ENCODE data around the gene MIDN. TPM values are rescaled to one million over a fixed set of nuclear protein-coding genes. Genes with fewer than 3 reads are reported as not detected.
"Not testable (repeated sequence)": the region's sequence is repeated elsewhere in the genome, so short reads cannot be mapped to it uniquely, and the experiment has no call there.

Gene MIDN
- total and polyA plus RNA-seq, 2 experiments from 2014 or later, result 4.0 to 9.4 TPM

DNA sequence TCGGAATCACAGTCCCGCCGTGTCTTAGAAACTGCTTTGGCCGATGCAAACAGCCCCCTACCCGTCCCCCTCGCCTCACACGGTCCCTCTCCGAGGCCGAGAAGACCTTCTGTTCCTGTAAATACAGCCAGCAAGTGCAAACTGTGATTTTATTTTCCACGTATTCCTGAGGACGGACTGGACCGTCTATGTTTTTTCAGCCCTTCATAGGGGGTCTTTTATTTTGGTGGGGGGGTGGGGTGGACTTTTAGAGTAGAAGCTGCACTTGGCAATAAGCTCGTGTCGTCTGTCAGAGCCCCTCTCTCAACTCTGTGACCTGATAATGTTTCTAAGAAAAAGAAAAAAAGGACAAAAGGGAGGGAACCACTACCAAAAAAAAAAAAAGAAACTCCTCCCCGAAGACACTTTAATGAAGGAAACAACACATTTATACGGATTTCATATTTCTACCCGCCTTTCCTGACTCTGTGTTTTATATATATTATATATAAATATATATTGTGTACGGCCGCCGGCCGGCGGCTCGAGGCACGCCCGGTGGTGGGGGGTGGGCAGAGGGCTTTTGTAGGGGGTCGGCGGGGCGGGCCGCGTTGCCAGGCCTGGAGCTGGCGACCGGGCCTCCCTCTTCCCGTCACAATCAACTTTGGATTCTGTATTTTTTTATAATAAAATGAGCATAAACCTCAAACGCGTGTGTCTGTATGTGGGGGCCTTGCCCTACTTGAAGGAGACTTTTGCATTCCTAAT is 52.5 kb downstream of the MIDN start:
- no peak for TF ChIP-seq EZH2phosphoT487 (IDR thresholded peaks at IDR 0.05; ENCODE audit: insufficient read depth, low read depth)
- TF ChIP-seq EZH2 (IDR thresholded peaks at IDR 0.05; ENCODE audit: insufficient read depth, poor library complexity, severe bottlenecking), result no peak
- 72 to 75% methylated on average over 26 to 35 of the region's 35 CpGs for WGBS, 2 experiments (ENCODE audit: low coverage in 1 of 2, low lambda C conversion rate in 2 of 2, missing lambda C conversion rate in 2 of 2)

DNA sequence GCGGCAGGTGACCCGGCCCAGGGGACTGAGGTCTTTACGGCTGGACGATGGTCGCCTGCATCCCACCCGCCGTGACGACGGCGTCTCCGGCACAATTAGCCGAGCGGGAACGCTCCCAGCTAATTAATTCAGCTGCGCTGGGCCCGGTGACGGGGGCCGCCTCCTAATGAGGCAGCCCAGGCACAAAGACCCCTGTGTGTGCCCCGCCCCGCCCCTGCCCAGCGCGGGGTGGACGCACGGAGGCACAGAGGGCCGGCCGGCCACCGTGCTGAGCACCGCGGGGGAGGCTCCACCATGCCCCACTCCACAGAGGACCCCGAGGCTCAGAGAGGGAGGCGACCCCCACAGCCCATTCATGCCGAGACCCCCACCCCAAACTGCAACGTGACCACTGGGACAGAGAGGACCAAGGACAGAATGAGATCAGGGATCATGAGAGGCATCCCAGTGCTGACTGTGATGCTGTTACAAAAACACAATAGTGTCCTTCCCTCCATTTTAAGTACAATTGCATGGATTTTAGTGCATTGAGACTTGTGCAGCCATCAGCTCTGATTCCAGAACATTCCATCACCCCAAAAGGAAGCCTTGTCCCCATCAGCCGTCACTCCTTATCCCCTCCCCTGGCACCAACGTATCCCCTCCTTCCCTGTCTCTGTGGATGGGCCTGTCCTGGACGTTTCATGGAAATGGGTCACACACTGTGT is 54.3 kb downstream of the MIDN start:
- H3K4me1 ChIP-seq (ENCODE audit: insufficient read depth), result no peaks in the 10 kb centered on the region
- in situ Hi-C loops (cut with MboI), result no loop called here
- WGBS, 2 experiments (ENCODE audit: low coverage in 1 of 2, low lambda C conversion rate in 2 of 2, missing lambda C conversion rate in 2 of 2), result 60 to 63% methylated on average over 18 to 36 of the region's 36 CpGs
- no peak for DNase-seq
- no peaks in the 10 kb centered on the region for H3K79me2 ChIP-seq (ENCODE audit: insufficient read depth)
- no peaks in the 10 kb centered on the region for H4K20me1 ChIP-seq (ENCODE audit: insufficient read depth)
- H3F3A ChIP-seq (ENCODE audit: insufficient read depth), result no peaks in the 10 kb centered on the region
- no peaks in the 10 kb centered on the region for H3K9me2 ChIP-seq (ENCODE audit: insufficient read depth)
- no peak for TF ChIP-seq EZH2 (IDR thresholded peaks at IDR 0.05; ENCODE audit: insufficient read depth, poor library complexity, severe bottlenecking)
- no peak for TF ChIP-seq EZH2phosphoT487 (IDR thresholded peaks at IDR 0.05; ENCODE audit: insufficient read depth, low read depth)
- H3K4me3 ChIP-seq, result no peak overlapping the region
- no peak overlapping the region for H3K9ac ChIP-seq
- H3K36me3 ChIP-seq (ENCODE audit: low read depth), result no peaks in the 10 kb centered on the region
- H3K27ac ChIP-seq, result no peak overlapping the region
- H3K9me3 ChIP-seq (ENCODE audit: low read depth), result no peaks in the 10 kb centered on the region
- no peak overlapping the region for H3K4me2 ChIP-seq (ENCODE audit: unreplicated experiment)
- H2AFZ ChIP-seq, result no peak overlapping the region
- H3K27me3 ChIP-seq (replicated peaks; ENCODE audit: insufficient read depth), result no peaks in the 10 kb centered on the region

More for the DNA sequence above, 52.5 kb downstream of the MIDN start:
- Histone ChIP-seq H3K4me3 (no peak overlapping the region), H4K20me1 (ENCODE audit: insufficient read depth) (no peaks in the 10 kb centered on the region), H3F3A (ENCODE audit: insufficient read depth) (no peaks in the 10 kb centered on the region), H2AFZ (no peak overlapping the region), H3K36me3 (ENCODE audit: low read depth) (no peaks in the 10 kb centered on the region), H3K27ac (no peak overlapping the region), H3K4me1 (ENCODE audit: insufficient read depth) (no peaks in the 10 kb centered on the region), H3K9me3 (ENCODE audit: low read depth) (no peaks in the 10 kb centered on the region), H3K9ac (no peak overlapping the region), H3K27me3 (replicated peaks; ENCODE audit: insufficient read depth) (no peaks in the 10 kb centered on the region), H3K9me2 (ENCODE audit: insufficient read depth) (no peaks in the 10 kb centered on the region), H3K79me2 (ENCODE audit: insufficient read depth) (no peaks in the 10 kb centered on the region), H3K4me2 (ENCODE audit: unreplicated experiment) (no peak overlapping the region)
- no peak for DNase-seq
- in situ Hi-C loops (cut with MboI), result no loop called here

DNA sequence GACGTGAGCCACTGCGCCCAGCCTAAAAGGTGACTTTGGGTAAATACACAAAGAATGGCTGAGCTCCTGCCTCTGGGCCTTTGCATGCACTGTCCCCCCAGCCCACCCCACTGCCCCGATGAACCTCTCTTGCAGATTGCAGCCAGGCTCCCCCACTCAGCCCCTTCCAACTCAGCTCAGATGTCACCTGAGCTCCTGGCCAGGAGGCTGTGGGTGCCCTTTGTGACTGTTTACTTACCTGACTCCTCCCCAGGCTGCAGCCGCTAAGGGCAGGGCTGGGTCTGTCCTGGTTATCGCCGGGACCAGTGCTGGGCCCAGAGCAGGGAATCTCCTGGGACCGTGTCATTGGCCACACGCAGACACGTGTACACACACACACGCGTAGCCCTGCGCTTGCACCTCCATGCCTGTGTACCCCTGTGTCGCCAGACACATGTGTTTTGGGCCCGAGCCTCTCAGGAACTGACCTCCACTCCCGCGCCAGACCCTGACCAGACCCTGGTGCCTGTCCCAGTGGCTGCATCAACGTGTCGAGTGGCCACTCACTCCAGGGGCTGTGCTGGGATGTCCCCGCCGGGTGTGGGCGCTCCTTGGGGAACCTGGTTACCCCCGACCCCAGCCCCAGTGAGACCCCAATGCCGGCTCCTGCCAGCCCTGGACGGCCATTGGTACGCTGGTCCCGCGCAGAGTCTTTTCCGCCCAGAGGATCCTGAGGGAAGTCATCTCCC is 56.0 kb downstream of the MIDN start:
- no peak for TF ChIP-seq EZH2 (IDR thresholded peaks at IDR 0.05; ENCODE audit: insufficient read depth, poor library complexity, severe bottlenecking)
- TF ChIP-seq EZH2phosphoT487 (IDR thresholded peaks at IDR 0.05; ENCODE audit: insufficient read depth, low read depth), result no peak
- H3K27me3 ChIP-seq (replicated peaks; ENCODE audit: insufficient read depth), result no peaks in the 10 kb centered on the region

DNA sequence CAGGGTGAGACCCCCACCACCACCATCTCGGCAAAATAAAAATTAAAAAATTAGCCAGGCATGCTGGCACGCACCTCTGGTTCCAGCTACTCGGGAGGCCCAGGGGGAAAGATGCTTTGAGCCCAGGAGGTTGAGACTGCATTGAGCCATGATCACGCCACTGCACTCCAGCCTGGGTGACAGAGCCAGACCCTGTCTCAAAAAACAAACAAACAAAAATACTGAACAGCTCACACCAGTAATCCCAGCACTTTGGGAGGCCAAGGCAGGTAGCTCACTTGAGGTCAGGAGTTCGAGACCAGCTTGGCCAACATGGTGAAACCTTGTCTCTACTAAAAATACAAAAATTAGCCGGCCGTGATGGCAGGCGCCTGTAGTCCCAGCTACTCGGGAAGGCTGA is 57.0 kb downstream of the MIDN start:
- H3K79me2 ChIP-seq (ENCODE audit: insufficient read depth); H3K27ac ChIP-seq; H3K9me3 ChIP-seq (ENCODE audit: low read depth); H3K4me1 ChIP-seq (ENCODE audit: insufficient read depth); H3K4me2 ChIP-seq (ENCODE audit: unreplicated experiment); H3K36me3 ChIP-seq (ENCODE audit: low read depth); H4K20me1 ChIP-seq (ENCODE audit: insufficient read depth); H3K27me3 ChIP-seq (replicated peaks; ENCODE audit: insufficient read depth); H3F3A ChIP-seq (ENCODE audit: insufficient read depth); H3K4me3 ChIP-seq; H3K9me2 ChIP-seq (ENCODE audit: insufficient read depth); H3K9ac ChIP-seq; DNase-seq; H2AFZ ChIP-seq; in situ Hi-C loops (cut with MboI): not testable (repeated sequence)
- 80 to 87% methylated on average over 9 of the region's 9 CpGs for WGBS, 2 experiments (ENCODE audit: low coverage in 1 of 2, low lambda C conversion rate in 2 of 2, missing lambda C conversion rate in 2 of 2)

More for the DNA sequence above, 56.0 kb downstream of the MIDN start:
- no peaks in the 10 kb centered on the region for H3K4me1 ChIP-seq (ENCODE audit: insufficient read depth)
- in situ Hi-C loops (cut with MboI), result no loop called here
- 82 to 85% methylated on average over 26 of the region's 28 CpGs for WGBS, 2 experiments (ENCODE audit: low coverage in 1 of 2, low lambda C conversion rate in 2 of 2, missing lambda C conversion rate in 2 of 2)
- H3K4me3 ChIP-seq, result no peak overlapping the region
- no peak overlapping the region for H2AFZ ChIP-seq
- DNase-seq, result no peak
- H3K36me3 ChIP-seq (ENCODE audit: low read depth), result no peaks in the 10 kb centered on the region
- H3K4me2 ChIP-seq (ENCODE audit: unreplicated experiment), result no peak overlapping the region
- H3K9me3 ChIP-seq (ENCODE audit: low read depth), result no peaks in the 10 kb centered on the region
- no peak overlapping the region for H3K9ac ChIP-seq
- H3F3A ChIP-seq (ENCODE audit: insufficient read depth), result no peaks in the 10 kb centered on the region
- H3K9me2 ChIP-seq (ENCODE audit: insufficient read depth), result no peaks in the 10 kb centered on the region
- H3K27ac ChIP-seq, result no peak overlapping the region
- no peaks in the 10 kb centered on the region for H4K20me1 ChIP-seq (ENCODE audit: insufficient read depth)
- no peaks in the 10 kb centered on the region for H3K79me2 ChIP-seq (ENCODE audit: insufficient read depth)

Measured in GM23248 (cell line).